GM21786 (cell line): Measurements from ENCODE around the gene AGR3.

ENCODE experiments used
- ATAC-seq: cut with Tn5 transposase; IDR thresholded peaks from one replicate; pipeline ENCODE4 v1.9.1; 2021; ENCODE audit not compliant: unreplicated experiment

The AGR3 gene

GRCh38 chr7:16881844-16882243 lies at the start of gene AGR3:
Gene AGR3, minus strand, starts transcription at chr7:16881983. Its CDS starts 3,365 bp downstream, at chr7:16878618.
- ATAC-seq = no peak

GRCh38 chr7:16930946-16931345 lies 49.2 kb upstream of the AGR3 start:
- ATAC-seq = no peak

- ATAC-seq = peak; percentile 88
These were observed 47.5 kb upstream of the AGR3 start for GRCh38 chr7:16929146-16929762.

GRCh38 chr7:16926861-16927260 lies 45.1 kb upstream of the AGR3 start:
- ATAC-seq = no peak

- no peak for ATAC-seq
These were observed 44.5 kb upstream of the AGR3 start for GRCh38 chr7:16926283-16926682.

GRCh38 chr7:16925609-16926008 lies 43.8 kb upstream of the AGR3 start:
- no peak for ATAC-seq

GRCh38 chr7:16923019-16923418 lies 41.2 kb upstream of the AGR3 start:
- ATAC-seq = no peak

- no peak for ATAC-seq
These were observed 40.0 kb upstream of the AGR3 start for GRCh38 chr7:16921644-16922257.

GRCh38 chr7:16921151-16921550 lies 39.4 kb upstream of the AGR3 start:
- ATAC-seq = no peak

GRCh38 chr7:16919440-16919839 lies 37.7 kb upstream of the AGR3 start:
- no peak for ATAC-seq

GRCh38 chr7:16918288-16918895 lies 36.6 kb upstream of the AGR3 start:
- ATAC-seq = no peak

GRCh38 chr7:16916738-16917137 lies 35.0 kb upstream of the AGR3 start:
- ATAC-seq = no peak

GRCh38 chr7:16916105-16916639 lies 34.4 kb upstream of the AGR3 start:
- ATAC-seq = no peak

GRCh38 chr7:16915405-16915804 lies 33.6 kb upstream of the AGR3 start:
- ATAC-seq = no peak

- ATAC-seq = no peak
These were observed 33.0 kb upstream of the AGR3 start for GRCh38 chr7:16914771-16915170.

GRCh38 chr7:16913643-16914042 lies 31.9 kb upstream of the AGR3 start:
- no peak for ATAC-seq

GRCh38 chr7:16912540-16912939 lies 30.8 kb upstream of the AGR3 start:
- no peak for ATAC-seq

GRCh38 chr7:16908561-16908960 lies 26.8 kb upstream of the AGR3 start:
- ATAC-seq = no peak

GRCh38 chr7:16905300-16906044 lies 23.7 kb upstream of the AGR3 start:
- ATAC-seq = no peak

- ATAC-seq = no peak
These were observed 22.3 kb upstream of the AGR3 start for GRCh38 chr7:16904076-16904475.

GRCh38 chr7:16900209-16900768 lies 18.5 kb upstream of the AGR3 start:
- no peak for ATAC-seq
